ENCODE data around the gene PHLDB1. TPM values are rescaled to one million over a fixed set of nuclear protein-coding genes. Genes with fewer than 3 reads are reported as not detected.
"Not testable (repeated sequence)": the region's sequence is repeated elsewhere in the genome, so short reads cannot be mapped to it uniquely, and the experiment has no call there.

The PHLDB1 gene
- total RNA-seq, 6 experiments from 2014 or later: 5.4 to 11.7 (median 6.3) TPM

GRCh38 chr11:118610225-118610772 lies 2.9 kb downstream of the PHLDB1 start:
- Histone ChIP-seq H3K4me1 (peaks cover 0 to 15% (median 4%) of the 10 kb centered on the region in 4 donors), H3K27ac (peak overlapping the region; percentile 31 to 57 (median 55)), H3K4me3 (peak overlapping the region; percentile 26 to 51 (median 36)), H3K36me3 (no peaks in the 10 kb centered on the region), H3K9me3 (no peaks in the 10 kb centered on the region), H3K27me3 (peaks cover 0 to 9% of the 10 kb centered on the region in 2 donors)
- no peak for TF ChIP-seq POLR2A (IDR thresholded peaks at IDR 0.05)
- DNase-seq (no peak), ATAC-seq (peak in 1 of 4 donors; percentile 2)
- WGBS (ENCODE audit: insufficient coverage, low coverage, low lambda C conversion rate, missing lambda C conversion rate): 7% methylated on average over 25 of the region's 42 CpGs
- intact Hi-C loops (cut with DNase I): no loop called here

DNA sequence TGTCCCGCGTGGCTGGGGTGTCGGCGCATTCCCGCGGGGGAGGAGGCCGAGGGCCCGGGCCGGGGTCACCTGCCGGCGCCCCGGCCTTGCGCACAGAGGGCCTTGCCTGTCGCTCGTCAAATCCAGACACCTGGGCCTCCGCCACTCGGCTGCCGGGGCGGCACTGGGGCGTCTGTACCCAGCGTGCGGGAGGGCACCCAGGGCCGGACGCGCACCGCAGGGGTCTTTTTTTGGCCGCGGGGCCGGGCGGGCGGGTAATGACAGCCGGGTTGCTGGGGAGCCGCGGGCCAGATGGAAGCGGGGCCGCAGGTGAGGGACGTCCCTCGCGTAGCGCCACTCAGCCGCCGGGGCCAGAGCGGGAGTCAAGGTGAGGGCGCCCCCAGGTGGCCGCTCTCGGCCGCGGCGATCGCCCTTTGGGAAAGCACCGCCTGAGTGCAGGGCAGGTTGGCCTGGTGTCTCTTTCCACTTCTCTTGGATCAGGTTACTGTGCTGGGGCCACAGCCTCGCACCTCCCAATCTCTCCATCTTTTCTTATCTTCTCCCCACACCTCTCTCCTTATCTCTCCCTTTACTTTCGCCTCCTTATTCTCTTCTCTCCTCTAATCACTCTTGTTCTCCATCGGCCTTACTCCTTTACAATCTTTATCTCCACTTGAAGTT lies 3.5 kb downstream of the PHLDB1 start:
- 16% methylated on average over 4 of the region's 54 CpGs for WGBS (ENCODE audit: insufficient coverage, low coverage, low lambda C conversion rate, missing lambda C conversion rate)
- peak; percentile 75 to 82 (median 78) for ATAC-seq
- H3K36me3 ChIP-seq: no peaks in the 10 kb centered on the region
- peaks cover 0 to 15% (median 4%) of the 10 kb centered on the region in 4 donors for H3K4me1 ChIP-seq
- peak; percentile 80 to 87 (median 81) for DNase-seq
- H3K27me3 ChIP-seq: peaks cover 0 to 9% of the 10 kb centered on the region in 2 donors
- TF ChIP-seq CTCF (IDR thresholded peaks at IDR 0.05) (peak; percentile 57 to 96 (median 91)), POLR2A (IDR thresholded peaks at IDR 0.05) (no peak)
- intact Hi-C loops (cut with DNase I): no loop called here
- H3K4me3 ChIP-seq: peak overlapping the region; percentile 26 to 51 (median 36)
- no peaks in the 10 kb centered on the region for H3K9me3 ChIP-seq
- peak overlapping the region; percentile 31 to 57 (median 55) for H3K27ac ChIP-seq

DNA sequence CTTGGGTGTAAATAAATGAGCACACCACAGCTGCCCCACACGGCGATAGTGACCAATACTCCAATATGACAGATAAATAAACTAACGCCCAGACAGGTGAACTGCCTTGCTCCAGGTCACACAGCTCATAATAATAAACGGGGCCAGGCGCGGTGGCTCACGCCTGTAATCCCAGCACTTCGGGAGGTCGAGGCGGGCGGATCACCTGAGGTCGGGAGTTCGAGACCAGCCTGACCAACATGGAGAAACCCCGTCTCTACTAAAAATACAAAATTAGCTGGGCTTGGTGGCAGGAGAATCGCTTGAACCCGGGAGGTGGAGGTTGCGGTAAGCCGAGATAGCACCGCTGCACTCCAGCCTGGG lies 4.0 kb downstream of the PHLDB1 start:
- H3K4me3 ChIP-seq; H3K9me3 ChIP-seq; H3K27me3 ChIP-seq; intact Hi-C loops (cut with DNase I); ATAC-seq; H3K36me3 ChIP-seq: not testable (repeated sequence)
- peak in 1 of 3 donors; percentile 29 for DNase-seq
- peaks cover 0 to 15% (median 4%) of the 10 kb centered on the region in 4 donors for H3K4me1 ChIP-seq
- peak overlapping the region in 2 of 3 donors; percentile 31 to 57 for H3K27ac ChIP-seq
- 69% methylated on average over 11 of the region's 19 CpGs for WGBS (ENCODE audit: insufficient coverage, low coverage, low lambda C conversion rate, missing lambda C conversion rate)

- peak overlapping the region in 1 of 3 donors; percentile 51 for H3K27ac ChIP-seq
- H3K36me3 ChIP-seq: no peaks in the 10 kb centered on the region
- WGBS (ENCODE audit: insufficient coverage, low coverage, low lambda C conversion rate, missing lambda C conversion rate): 44% methylated on average over 6 of the region's 7 CpGs
- H3K9me3 ChIP-seq: no peaks in the 10 kb centered on the region
- peaks cover 0 to 9% of the 10 kb centered on the region in 2 donors for H3K27me3 ChIP-seq
- TF ChIP-seq POLR2A (IDR thresholded peaks at IDR 0.05) (no peak), CTCF (IDR thresholded peaks at IDR 0.05) (no peak)
- peaks cover 0 to 15% (median 4%) of the 10 kb centered on the region in 4 donors for H3K4me1 ChIP-seq
- DNase-seq: peak in 2 of 3 donors; percentile 41 to 51
- ATAC-seq: peak; percentile 2 to 15 (median 11)
- intact Hi-C loops (cut with DNase I): no loop called here
- H3K4me3 ChIP-seq: no peak overlapping the region
Observed at GRCh38 chr11:118612378-118612777, 5.0 kb downstream of the PHLDB1 start.

GRCh38 chr11:118614511-118614910 lies 7.1 kb downstream of the PHLDB1 start:
- Histone ChIP-seq H3K36me3 (no peaks in the 10 kb centered on the region), H3K9me3 (no peaks in the 10 kb centered on the region), H3K4me1 (peaks cover 0 to 11% (median 4%) of the 10 kb centered on the region in 4 donors), H3K4me3 (no peak overlapping the region), H3K27me3 (no peaks in the 10 kb centered on the region), H3K27ac (no peak overlapping the region)
- DNase-seq (peak in 1 of 3 donors; percentile 26), ATAC-seq (no peak)
- intact Hi-C loops (cut with DNase I): no loop called here
- TF ChIP-seq POLR2A (IDR thresholded peaks at IDR 0.05): no peak
- WGBS (ENCODE audit: insufficient coverage, low coverage, low lambda C conversion rate, missing lambda C conversion rate): 53% methylated on average over 4 of the region's 7 CpGs
